Ishikawa (cell line): Measurements from ENCODE around the gene GPR84.

Experiments
- CEBPB ChIP-seq: IDR thresholded peaks from 2 replicates; pipeline ENCODE4 v1.6.1; 2012
- CREB1 ChIP-seq: IDR thresholded peaks from 2 replicates; pipeline ENCODE4 v1.6.1; 2012; ENCODE audit warnings: low read depth
- EGR1 ChIP-seq: IDR thresholded peaks from 2 replicates; pipeline ENCODE4 v1.6.1; 2012
- EP300 ChIP-seq: IDR thresholded peaks from 2 replicates; pipeline ENCODE4 v1.6.1; 2012; ENCODE audit warnings: borderline replicate concordance
- FOXM1 ChIP-seq: IDR thresholded peaks from 2 replicates; pipeline ENCODE4 v1.6.1; 2012; ENCODE audit warnings: low read depth, borderline replicate concordance
- MAX ChIP-seq: IDR thresholded peaks from 2 replicates; pipeline ENCODE4 v1.6.1; 2012
- NFIC ChIP-seq: IDR thresholded peaks from 2 replicates; pipeline ENCODE4 v1.6.1; 2012
- RAD21 ChIP-seq: IDR thresholded peaks from 2 replicates; pipeline ENCODE4 v1.6.1; 2012; ENCODE audit warnings: low read depth
- REST ChIP-seq: IDR thresholded peaks from 2 replicates; pipeline ENCODE4 v1.6.1; 2012; ENCODE audit warnings: low read depth, mild to moderate bottlenecking
- TAF1 ChIP-seq: IDR thresholded peaks from 2 replicates; pipeline ENCODE4 v1.6.1; 2012; ENCODE audit warnings: low read depth, mild to moderate bottlenecking
- TCF12 ChIP-seq: IDR thresholded peaks from 2 replicates; pipeline ENCODE4 v1.6.1; 2012; ENCODE audit warnings: low read depth
- TEAD4 ChIP-seq: IDR thresholded peaks from 2 replicates; pipeline ENCODE4 v1.6.1; 2012
- USF1 ChIP-seq: IDR thresholded peaks from 2 replicates; pipeline ENCODE4 v1.6.1; 2012
- YY1 ChIP-seq: IDR thresholded peaks from 2 replicates; pipeline ENCODE4 v1.6.1; 2012; ENCODE audit warnings: low read depth
- ZBTB7A ChIP-seq: IDR thresholded peaks from 2 replicates; pipeline ENCODE4 v1.6.1; 2012; ENCODE audit warnings: low read depth

Gene GPR84

GRCh38 chr12:54381136-54381535, 16.9 kb upstream of the GPR84 start:
- no peak for TF ChIP-seq USF1
- TF ChIP-seq YY1: no peak
- no peak for TF ChIP-seq MAX
- TF ChIP-seq TEAD4: no peak
- TF ChIP-seq CEBPB: no peak

GRCh38 chr12:54379398-54380201, 15.3 kb upstream of the GPR84 start:
- TF ChIP-seq RAD21 (peak; percentile 98), NFIC (peak; percentile 5; the same call in 1 of the 2 replicates), CEBPB (0 out of 2 replicates have a peak, but pooled peaks have one; percentile 12), REST (no peak), TEAD4 (no peak), FOXM1 (peak; percentile 60), MAX (peak; percentile 90), EP300 (0 out of 2 replicates have a peak, but pooled peaks have one; percentile 21), TCF12 (no peak; the same call in 1 of the 2 replicates), CREB1 (no peak), TAF1 (peak; percentile 43; the same call in 1 of the 2 replicates), ZBTB7A (peak; percentile 100), USF1 (no peak), EGR1 (peak; percentile 67), YY1 (peak; percentile 77)

GRCh38 chr12:54378796-54379397, 14.6 kb upstream of the GPR84 start:
- TF ChIP-seq EP300 (no peak), NFIC (no peak), CEBPB (no peak), RAD21 (no peak), MAX (no peak), REST (no peak), TEAD4 (no peak), USF1 (no peak), TAF1 (no peak)

- TF ChIP-seq TCF12: no peak
- TF ChIP-seq CREB1: no peak
- no peak for TF ChIP-seq YY1
- TF ChIP-seq TAF1: no peak
- no peak for TF ChIP-seq REST
- no peak for TF ChIP-seq USF1
- no peak for TF ChIP-seq NFIC
- TF ChIP-seq ZBTB7A: no peak
- no peak for TF ChIP-seq MAX
- no peak for TF ChIP-seq TEAD4
- no peak for TF ChIP-seq EGR1
- TF ChIP-seq RAD21: no peak
- TF ChIP-seq CEBPB: no peak
- TF ChIP-seq EP300: no peak
- no peak for TF ChIP-seq FOXM1
Observed at GRCh38 chr12:54377797-54378515, 13.7 kb upstream of the GPR84 start.
